HG03103 (cell line): ENCODE results near the gene PELI2.

Source experiments
- ATAC-seq: cut with Tn5 transposase; IDR thresholded peaks from one replicate; pipeline ENCODE4 v1.9.1; 2021; ENCODE audit warnings: low read depth; ENCODE audit not compliant: unreplicated experiment

PELI2 gene, protein sequence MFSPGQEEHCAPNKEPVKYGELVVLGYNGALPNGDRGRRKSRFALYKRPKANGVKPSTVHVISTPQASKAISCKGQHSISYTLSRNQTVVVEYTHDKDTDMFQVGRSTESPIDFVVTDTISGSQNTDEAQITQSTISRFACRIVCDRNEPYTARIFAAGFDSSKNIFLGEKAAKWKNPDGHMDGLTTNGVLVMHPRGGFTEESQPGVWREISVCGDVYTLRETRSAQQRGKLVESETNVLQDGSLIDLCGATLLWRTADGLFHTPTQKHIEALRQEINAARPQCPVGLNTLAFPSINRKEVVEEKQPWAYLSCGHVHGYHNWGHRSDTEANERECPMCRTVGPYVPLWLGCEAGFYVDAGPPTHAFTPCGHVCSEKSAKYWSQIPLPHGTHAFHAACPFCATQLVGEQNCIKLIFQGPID

DNA sequence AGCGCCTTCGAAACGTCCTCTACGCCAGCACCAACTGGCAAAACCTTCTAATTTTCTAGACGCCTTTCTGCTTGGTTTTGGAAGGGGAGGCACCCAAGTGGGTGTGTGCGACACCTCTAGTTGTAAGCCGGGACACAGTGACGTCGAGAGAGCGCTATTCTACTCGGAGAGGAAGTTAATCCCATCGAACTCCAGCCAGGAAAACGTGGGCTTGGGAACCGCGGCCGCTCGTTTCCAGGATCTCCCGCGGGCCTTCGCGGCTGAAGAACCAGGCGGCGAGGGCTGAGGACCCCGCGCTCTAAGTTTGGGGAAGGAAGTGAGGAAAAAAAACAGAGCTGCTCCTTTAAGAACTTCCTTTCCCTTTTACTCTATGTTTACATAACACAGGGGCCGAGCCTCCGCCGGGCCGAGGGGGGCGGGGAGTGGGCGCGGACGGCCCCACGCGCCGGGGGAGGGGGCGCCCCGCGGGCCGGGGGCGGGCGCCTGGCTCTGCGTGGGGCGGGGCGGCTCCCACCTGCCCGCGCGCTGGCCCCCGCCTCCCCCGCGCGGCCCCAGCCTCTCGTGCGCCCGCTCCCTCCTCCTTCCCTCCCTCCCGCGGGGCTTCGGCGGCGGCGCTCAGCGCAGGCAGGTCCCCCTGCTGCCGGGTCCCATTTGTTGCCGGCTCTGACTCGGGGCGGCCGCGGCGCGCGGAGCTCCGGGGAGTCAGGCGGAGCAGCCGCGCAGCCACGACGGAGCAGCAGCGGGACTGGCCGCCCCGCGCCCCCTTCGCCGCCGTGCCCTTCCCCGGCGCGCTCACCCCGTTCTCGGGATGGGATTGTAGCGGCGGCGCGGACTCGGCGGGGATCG, at the start of gene PELI2:
PELI2 (plus strand) TSS at position 647 of the 846 bp plus-strand sequence. CDS start 250 bp downstream, outside the sequence.
- peak; percentile 66 for ATAC-seq

DNA sequence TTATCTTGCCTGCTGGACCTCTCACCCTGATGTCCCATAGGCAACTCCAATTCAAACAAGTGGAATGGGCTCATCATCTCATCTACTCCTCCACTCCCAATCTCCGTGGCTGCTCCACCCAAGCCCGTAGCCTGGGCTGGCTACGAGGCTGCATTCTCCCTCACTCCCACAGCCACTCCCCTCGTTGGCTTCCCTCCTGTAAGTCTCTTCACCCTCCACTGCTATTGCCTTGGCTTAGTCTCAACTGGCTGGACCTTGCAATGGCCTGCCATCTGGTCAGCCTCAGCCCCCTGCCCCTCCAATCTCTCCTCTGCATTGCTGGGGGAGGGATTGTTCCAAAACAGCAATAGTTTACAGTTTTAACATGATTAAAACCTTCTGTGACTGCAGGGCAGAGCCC, 44.4 kb upstream of the PELI2 start:
- ATAC-seq, result no peak

DNA sequence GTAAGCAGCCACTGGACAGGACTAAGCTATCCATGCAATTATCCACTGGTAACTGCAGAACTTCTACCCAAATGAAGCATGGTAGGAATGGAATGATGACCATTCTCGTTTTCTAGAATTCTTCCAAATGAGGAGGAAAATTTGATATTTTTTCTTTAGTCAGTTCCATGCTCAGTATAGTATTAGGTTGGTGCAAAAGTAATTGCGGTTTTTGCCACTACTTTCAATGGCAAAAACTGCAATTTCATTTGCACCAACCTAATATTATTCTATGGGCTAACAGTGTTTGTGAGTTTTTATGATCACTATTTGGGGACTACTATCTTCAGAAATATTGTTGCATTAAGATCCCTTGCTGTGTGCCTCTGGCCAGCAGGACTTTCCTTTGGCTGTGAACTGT, 42.9 kb upstream of the PELI2 start:
- no peak for ATAC-seq

DNA sequence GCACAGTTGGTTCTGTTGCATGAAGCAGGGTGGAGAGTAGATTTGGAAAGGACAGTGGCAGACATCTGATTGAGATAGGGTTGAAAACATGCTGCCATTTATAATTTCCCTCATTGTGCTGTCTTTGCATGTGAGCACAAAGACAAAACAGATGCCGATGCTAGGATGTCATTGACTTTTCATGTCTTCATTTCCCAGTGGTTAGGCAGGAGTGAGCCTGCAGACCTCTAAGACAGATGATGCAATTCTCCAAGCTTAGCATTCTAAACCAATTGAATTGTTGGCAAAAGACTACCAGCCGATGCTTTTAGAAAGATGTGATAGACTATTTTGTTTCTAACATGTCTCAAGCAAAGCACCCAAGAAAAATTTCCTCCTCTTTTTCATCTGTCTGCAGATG, 37.1 kb upstream of the PELI2 start:
- ATAC-seq, result no peak

DNA sequence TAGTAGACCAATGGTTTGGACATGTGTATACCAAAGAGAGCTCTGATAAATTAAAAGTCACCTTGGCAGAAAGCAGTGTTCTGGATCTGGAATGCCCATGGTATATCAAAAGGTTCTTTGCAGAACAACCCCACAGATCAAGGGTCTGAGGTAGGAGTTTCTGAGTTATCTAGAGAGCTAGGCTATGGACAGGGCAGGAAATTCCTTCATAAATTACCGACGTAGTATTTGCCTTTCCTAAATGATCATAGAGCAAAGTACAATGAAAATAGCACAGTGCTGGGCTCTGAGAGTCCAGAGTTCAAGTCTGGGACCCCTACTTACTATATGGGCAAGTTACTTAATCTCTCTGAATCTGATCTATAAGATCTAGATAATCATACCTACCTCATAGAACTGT, 35.3 kb upstream of the PELI2 start:
- no peak for ATAC-seq

DNA sequence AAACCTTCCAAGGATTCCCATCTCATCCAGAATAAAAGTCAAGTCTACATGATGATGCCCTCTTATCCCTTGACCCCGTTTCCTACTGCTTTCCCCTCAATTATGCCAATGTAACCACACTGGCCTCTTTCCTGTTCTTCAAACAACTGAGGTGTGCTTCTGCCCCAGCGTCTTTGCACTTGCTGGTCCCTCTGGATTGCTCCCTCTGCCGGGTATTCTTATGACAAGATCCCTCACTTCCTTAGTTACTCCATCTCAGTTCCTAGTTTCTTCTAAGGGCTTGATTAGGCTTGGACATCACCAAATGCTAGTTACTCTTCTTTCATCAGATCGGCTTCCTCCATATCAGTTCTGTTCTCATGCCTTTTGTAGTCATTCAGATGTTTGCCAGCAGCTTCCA, 32.7 kb upstream of the PELI2 start:
- no peak for ATAC-seq

DNA sequence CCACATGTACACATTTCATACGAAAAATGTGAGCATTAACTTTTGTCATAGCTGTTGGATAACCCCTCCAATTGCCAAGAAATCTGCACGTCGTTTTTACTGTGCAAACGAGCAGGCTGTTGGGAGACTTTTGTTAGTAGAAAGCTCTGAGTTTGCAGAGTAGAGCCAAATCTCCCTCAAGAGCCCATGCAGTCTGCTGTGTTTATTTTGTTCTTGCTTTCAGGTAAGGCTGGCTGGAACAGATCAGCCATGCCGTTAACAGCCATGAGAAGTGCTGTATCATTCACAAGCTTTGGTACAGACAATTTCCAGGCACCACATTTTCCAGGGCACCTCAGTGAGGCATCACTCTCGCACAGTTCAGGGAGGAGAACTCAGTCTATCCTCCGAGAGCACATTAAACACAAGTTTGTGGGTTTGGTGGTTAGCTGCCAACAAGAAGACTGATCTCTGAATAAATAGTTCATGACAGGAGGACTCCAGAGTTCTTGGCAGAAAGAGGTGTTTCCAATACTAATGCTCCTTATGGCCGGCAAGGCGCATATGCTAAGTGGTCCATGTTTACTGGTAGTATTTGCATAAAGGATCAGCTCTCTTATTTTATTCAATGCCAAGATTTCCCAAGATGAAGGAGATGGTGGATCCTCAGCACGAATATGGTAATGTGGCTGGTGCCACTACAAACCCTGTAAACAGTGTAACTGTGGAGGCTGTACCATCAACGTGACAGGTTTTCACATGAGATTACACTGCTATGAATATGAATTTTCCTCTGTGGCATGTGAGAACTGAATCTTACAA, 30.3 kb upstream of the PELI2 start:
- ATAC-seq, result no peak

DNA sequence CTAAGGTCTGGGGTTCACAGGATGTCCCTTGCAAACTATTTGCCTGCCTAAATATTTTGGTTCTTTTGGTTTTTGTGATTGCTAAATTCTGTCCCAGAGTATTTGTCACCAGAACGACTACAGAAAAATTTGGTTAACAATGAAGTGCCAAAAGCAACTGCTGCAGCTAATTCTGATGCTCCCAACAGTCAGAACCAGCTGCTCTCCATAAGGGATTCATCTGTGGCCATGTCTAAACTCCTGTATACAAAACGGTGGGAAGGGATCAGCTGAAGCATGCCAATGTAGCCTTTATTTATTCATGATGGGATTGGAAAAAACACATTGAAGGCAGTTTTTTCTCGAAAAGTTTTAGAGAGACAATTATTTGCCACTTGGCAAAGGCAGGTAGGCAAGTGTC, 29.3 kb upstream of the PELI2 start:
- no peak for ATAC-seq

DNA sequence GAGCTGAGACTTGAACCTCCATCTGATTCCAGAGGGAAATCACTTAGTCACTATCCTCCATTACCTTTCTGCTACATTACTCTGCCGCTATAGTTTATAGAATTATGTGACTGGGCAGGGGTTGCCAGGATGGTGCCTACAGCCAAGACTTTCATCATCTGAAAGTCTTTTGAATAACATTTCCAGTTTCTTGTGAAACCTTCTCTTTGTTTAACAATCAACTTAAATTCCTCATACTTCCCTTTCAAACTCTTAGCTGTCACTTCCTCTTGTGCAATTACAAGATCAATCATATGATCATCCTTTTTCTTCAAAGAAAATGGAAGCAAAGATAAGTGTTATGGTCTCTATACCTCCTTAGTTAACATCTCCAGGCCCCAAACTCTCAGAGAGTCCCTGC, 25.4 kb upstream of the PELI2 start:
- no peak for ATAC-seq

DNA sequence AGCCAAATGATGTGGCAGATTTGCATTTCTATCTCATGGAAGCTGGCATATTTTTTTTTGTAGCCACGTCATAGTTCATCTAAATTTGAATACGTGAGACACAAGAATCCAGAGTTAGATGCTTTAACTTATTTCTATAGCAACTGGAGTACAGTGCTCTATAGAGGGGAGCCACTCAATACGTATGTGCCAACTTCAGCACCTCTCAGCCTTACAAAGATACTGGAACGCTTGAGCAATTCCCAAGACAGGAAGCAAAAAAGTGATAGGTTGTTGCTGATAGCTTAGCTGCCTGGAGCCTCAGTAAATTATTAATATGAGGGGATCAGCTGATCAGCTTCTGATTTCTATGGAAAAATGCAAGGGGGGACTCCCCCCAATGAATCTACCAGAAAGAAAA, 24.1 kb upstream of the PELI2 start:
- no peak for ATAC-seq

DNA sequence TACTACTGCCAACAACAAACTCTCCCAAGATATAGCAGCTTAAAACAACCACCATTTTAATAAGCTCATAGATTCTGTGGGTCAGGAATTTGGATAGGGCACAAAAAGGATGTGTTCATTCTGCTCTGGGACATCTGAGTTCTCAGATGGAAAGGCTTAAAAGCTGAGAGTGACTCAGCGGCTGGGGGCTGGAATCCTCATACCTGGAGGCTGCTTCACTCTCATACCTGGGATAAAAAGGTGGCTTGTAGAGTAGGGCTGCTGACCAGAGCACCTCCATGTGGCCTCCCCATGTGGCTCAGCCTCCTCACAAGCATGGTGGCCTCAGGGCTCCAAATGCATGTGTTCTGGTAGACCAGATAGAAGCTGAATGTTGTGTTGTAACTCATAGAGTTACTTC, 20.2 kb upstream of the PELI2 start:
- ATAC-seq, result no peak

DNA sequence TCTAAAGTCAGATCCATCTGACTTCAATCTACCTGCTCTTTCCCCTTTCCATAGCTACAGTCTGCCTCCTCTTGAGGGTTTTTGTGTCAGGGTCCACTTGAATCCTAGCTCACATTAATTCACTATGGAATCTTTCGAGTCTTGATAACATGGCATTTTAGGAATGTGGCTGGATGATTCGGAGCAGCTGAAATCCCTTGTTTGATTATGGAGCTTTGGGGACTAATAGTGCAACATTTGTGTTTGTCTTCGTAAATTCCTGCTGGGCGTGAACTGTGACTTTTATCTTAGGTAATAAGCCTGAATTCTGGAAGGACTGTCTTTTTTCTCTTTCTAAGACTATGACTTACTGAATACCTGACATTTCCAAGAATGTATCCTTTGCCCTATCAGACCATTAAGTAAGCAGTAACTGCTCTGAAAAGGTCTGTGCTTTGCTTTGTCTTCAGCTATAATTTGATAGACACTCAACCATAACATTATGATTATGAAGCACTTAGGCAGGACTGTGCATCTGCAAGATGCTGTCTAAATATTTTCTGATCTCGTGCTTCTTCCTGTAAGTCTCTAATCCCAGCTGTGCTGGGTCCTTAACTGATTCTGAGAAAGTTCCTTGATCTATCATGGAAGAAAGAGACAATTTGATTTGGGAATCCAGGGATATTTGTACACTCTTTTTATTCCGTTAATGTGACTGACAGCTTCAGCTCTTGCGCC, 19.0 kb upstream of the PELI2 start:
- no peak for ATAC-seq

DNA sequence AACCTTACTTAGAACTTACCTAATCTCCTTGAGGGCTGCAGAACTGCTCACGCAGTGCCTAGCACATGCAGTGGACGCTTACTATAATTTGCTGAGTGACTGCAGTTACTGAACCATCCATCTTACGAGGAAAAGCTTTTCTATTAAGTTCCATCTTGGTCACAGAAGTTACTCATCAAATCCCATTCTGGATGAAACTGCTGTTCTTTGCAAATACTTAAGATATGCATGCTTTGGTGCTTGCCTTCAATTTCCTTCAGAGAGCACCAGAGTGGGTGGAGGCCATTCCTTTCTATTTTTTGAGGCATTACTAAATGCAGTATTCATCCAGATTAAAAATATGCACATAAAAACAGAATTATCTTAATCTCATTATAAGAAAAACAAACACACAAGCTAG, 17.7 kb upstream of the PELI2 start:
- no peak for ATAC-seq

DNA sequence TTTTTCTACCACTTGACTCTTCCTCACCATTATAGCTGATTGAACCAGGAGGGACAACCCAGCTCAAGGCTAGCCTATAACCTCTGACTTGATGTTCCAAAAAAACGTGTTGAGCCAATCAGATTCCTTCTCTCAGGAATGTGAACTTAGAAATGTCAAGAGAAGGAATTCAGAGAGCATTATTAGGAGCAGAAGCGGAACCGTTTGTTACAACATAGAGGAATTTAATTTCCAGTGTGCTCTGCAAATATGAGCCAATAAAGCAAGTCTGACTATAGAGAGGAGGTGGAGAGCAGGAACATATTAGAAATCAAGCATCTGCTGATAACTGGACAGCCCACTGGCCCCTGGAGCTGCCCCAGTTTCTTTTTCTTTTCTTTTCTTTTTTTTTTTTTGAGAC, 15.3 kb upstream of the PELI2 start:
- no peak for ATAC-seq

DNA sequence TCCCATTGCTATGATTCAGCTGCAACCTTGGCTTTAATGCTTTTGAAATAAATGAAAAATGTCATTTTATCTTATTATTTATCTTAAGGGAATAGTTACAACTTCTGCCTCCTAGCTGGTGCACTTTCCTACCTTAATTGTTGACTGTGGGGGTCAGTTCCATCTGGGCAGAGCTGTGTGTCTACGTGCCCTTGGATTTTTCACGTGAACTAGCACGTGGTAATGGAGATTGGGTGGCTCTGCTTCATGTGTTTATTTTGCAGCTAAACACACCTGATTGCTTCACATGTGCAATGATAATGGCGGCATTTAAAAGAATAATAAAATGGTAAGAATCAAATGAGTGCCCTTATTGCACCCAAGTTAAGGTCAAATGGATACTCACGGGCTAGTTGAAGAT, 10.6 kb upstream of the PELI2 start:
- no peak for ATAC-seq

DNA sequence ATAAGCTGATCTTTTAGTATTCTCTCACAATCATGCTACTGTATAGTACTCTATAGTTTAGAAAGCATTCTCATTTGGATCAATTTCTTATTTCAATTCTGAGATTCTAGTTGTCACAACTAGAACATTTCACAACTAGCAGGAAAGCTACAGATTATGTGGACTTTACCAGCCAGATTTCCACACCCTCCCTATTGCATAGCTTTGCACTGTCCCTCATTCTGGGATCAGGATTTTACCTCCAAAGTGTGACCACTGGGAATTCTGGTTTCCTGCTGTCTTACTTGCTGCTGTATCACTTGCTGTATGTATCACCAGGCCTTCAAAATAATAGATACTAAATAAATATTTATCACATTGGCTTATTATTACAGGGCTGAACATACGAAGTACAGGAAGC, 10.2 kb upstream of the PELI2 start:
- ATAC-seq, result no peak

DNA sequence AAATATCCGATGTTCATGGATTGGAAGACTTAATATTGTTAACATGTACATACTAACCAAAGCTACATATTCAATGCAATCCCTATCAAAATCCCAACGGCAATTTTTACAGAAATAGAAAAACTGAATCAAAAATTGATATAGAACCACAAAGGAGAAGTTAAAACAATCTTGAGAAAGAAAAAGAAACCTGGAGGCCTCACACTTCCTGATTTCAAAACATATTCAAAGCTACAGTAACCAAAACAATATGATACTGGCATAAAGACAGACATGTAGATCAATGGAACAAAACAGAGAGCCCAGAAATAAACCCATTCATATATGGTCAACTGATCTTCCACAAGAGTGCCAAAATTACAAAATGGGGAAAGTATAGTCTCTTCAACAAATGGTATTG, 5.4 kb upstream of the PELI2 start:
- no peak for ATAC-seq

DNA sequence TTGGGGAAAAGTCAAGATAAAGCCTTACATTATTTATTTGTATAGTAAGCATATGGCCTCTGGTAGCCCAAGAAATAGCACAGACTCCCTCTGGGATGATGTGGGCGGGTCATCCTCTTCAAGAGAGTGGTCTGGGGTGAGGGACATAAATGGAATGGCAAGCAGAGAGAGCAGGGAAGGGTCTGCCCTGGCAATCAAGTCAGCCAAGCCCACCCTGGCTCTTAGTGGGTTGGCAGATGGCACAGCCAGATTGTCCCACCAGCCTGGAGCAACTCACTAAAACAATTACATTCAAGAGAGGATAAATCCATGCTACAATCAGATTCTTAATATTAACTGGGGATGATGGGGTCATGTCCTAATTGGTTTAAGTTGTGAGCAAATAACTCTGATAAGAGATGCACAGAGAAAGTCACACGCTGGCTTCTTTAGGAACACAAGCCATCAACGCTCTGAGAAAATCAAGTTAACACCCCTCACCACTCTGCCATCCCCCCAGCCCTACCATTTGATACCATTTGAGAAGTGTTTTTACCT, 2.8 kb upstream of the PELI2 start:
- ATAC-seq, result no peak

DNA sequence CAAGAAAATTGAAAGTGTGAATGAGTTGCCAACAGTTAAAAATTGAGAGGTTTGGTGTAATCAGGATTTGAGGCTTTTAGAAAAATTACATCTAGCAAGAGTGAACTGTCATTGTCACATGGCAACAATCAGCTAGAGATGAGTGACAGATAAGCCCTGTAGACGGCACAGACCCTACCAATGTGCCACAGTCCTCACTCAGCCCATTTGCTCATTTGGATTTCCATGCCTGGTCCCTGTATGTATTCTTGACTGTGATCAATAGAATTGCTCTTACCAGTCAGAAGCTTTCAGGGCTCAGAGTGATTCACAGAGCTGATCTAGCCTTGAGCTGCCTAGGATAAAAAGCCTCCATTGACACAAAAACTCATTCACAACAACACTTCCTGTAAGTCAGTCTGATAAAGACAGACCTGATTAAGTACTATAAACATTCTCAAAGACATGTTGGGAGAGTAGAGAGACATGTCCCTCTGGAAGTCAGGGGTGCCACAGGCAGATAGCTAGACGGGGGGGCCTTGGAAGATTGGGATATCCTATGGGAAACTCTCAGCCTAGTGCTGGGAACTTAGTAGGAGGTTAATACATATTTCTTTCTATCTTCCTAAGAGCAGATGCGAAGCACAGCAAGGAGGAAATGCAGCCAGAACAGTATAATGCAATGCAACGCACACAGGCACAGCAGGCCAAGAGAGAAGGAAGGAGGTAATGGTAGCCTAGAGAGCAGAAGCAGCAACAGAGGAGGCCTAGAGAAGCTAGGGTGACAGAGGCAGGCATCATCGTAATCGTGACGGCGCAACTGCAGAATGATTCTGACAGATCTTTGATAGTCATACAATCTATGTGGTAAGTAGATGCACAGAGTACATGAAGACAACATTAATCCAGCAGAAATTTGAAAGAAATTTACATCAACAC, 2.0 kb upstream of the PELI2 start:
- no peak for ATAC-seq
